A549 (cell line): ENCODE data around the gene APLN.

Experiments
- BHLHE40 ChIP-seq: IDR thresholded peaks from 2 replicates; pipeline ENCODE4 v1.6.1; 2012; ENCODE audit warnings: low read depth, low read length, inconsistent platforms
- ESRRA ChIP-seq: fragments of 150-350 bp; IDR thresholded peaks from 2 replicates; pipeline ENCODE4 v1.6.1; 2014; ENCODE audit warnings: mild to moderate bottlenecking, low read length, borderline replicate concordance
- PHF8 ChIP-seq: fragments of 200-600 bp; sonication (generic); IDR thresholded peaks from 2 replicates; pipeline ENCODE4 v1.6.1; 2016; ENCODE audit warnings: low read depth, mild to moderate bottlenecking, antibody characterized with exemption, moderate library complexity, borderline replicate concordance
- POLR2A ChIP-seq: IDR thresholded peaks from 2 replicates; pipeline ENCODE4 v1.6.1; 2012; ENCODE audit warnings: mild to moderate bottlenecking, low read length
- RFX5 ChIP-seq: fragments of 450-650 bp; IDR thresholded peaks from 2 replicates; pipeline ENCODE4 v1.7.1; 2014; ENCODE audit warnings: antibody characterized with exemption, mild to moderate bottlenecking, moderate library complexity
- SMC3 ChIP-seq: fragments of >200 bp; sonication (Bioruptor Twin); formaldehyde crosslinking; IDR thresholded peaks from 3 replicates; pipeline ENCODE4 v1.6.1; 2018; ENCODE audit warnings: inconsistent platforms
- ZFP36 ChIP-seq: fragments of 450-650 bp; IDR thresholded peaks from 2 replicates; pipeline ENCODE4 v1.6.1; 2014; ENCODE audit warnings: borderline replicate concordance; ENCODE audit not compliant: partially characterized antibody
- TF ChIP-seq, protein P1 (sequence below): IDR thresholded peaks from 2 replicates; pipeline ENCODE4 v1.6.1; 2012
- TF ChIP-seq, protein P2 (sequence below): fragments of >200 bp; sonication (Bioruptor Twin); formaldehyde crosslinking; IDR thresholded peaks from 3 replicates; pipeline ENCODE4 v1.5.1; 2016
- TF ChIP-seq, protein P3 (sequence below): fragments of 200-600 bp; sonication (generic); IDR thresholded peaks from 2 replicates; pipeline ENCODE4 v1.6.1; 2016; ENCODE audit warnings: antibody characterized with exemption, mild to moderate bottlenecking, moderate library complexity

DNA sequence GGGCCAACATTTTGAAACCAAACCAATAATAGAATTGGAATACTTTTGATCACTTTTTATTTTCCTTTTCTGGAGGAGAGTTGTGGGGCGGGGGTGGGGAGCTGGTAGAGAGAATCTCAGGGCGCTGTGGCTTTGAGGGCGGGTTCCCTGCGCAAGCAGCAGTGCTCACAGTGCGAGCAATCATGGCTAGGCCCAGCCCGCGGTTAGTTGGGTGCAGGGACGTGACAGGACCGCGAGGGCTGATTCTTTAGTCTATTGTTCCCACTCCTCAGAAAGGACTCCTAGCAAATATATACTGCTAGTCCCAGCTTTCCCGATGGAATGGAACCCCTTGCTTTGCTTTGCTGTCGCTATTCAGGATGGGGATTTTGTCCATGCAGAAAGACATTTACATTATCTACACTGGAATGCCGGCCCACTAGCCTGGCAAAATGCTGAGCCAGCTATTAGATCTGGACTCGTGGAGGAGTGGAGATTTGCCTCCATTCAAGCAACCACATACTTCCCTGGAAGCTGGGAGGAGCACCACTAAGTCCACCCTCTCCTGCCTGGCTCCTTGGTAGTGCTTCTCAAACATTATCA, 23.9 kb upstream of the APLN start:
- TF ChIP-seq, protein P1, sequence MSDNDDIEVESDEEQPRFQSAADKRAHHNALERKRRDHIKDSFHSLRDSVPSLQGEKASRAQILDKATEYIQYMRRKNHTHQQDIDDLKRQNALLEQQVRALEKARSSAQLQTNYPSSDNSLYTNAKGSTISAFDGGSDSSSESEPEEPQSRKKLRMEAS = no peak; the same call in 1 of the 2 replicates
- TF ChIP-seq, protein P2, sequence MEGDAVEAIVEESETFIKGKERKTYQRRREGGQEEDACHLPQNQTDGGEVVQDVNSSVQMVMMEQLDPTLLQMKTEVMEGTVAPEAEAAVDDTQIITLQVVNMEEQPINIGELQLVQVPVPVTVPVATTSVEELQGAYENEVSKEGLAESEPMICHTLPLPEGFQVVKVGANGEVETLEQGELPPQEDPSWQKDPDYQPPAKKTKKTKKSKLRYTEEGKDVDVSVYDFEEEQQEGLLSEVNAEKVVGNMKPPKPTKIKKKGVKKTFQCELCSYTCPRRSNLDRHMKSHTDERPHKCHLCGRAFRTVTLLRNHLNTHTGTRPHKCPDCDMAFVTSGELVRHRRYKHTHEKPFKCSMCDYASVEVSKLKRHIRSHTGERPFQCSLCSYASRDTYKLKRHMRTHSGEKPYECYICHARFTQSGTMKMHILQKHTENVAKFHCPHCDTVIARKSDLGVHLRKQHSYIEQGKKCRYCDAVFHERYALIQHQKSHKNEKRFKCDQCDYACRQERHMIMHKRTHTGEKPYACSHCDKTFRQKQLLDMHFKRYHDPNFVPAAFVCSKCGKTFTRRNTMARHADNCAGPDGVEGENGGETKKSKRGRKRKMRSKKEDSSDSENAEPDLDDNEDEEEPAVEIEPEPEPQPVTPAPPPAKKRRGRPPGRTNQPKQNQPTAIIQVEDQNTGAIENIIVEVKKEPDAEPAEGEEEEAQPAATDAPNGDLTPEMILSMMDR = no peak
- TF ChIP-seq PHF8 = no peak
- TF ChIP-seq, protein P3, sequence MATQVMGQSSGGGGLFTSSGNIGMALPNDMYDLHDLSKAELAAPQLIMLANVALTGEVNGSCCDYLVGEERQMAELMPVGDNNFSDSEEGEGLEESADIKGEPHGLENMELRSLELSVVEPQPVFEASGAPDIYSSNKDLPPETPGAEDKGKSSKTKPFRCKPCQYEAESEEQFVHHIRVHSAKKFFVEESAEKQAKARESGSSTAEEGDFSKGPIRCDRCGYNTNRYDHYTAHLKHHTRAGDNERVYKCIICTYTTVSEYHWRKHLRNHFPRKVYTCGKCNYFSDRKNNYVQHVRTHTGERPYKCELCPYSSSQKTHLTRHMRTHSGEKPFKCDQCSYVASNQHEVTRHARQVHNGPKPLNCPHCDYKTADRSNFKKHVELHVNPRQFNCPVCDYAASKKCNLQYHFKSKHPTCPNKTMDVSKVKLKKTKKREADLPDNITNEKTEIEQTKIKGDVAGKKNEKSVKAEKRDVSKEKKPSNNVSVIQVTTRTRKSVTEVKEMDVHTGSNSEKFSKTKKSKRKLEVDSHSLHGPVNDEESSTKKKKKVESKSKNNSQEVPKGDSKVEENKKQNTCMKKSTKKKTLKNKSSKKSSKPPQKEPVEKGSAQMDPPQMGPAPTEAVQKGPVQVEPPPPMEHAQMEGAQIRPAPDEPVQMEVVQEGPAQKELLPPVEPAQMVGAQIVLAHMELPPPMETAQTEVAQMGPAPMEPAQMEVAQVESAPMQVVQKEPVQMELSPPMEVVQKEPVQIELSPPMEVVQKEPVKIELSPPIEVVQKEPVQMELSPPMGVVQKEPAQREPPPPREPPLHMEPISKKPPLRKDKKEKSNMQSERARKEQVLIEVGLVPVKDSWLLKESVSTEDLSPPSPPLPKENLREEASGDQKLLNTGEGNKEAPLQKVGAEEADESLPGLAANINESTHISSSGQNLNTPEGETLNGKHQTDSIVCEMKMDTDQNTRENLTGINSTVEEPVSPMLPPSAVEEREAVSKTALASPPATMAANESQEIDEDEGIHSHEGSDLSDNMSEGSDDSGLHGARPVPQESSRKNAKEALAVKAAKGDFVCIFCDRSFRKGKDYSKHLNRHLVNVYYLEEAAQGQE = no peak
- TF ChIP-seq ESRRA = no peak
- no peak for TF ChIP-seq RFX5
- no peak for TF ChIP-seq ZFP36
- no peak for TF ChIP-seq SMC3
- no peak for TF ChIP-seq POLR2A
- no peak for TF ChIP-seq BHLHE40
